ENCODE measurements around the gene GGN. TPM values are rescaled to one million over a fixed set of nuclear protein-coding genes. Genes with fewer than 3 reads are reported as not detected.
A peak's percentile ranks its signal among the peaks of the same experiment; 100 is the strongest.
"Not testable (repeated sequence)": the region's sequence is repeated elsewhere in the genome, so short reads cannot be mapped to it uniquely, and the experiment has no call there.

The GGN gene
- 1 to 10 TPM in 1 of 2 donors, under 1 TPM in 1; 0.51 to 2.2 TPM for total RNA-seq
- long read RNA-seq, donor 1: 0 reads
- long read RNA-seq, donor 2, partial matches to known transcripts: 1 of 2 reads
- long read RNA-seq, donor 2, other reads (novel, unspliced or antisense): 1 of 2 reads

GRCh38 chr19:38387550-38388348, at the start of gene GGN:
Gene GGN, minus strand, starts transcription at chr19:38388034. Its CDS starts 773 bp downstream, at chr19:38387261.
- intact Hi-C loops (cut with DNase I): no loop called here
- DNase-seq (ENCODE audit: low spot score): peak; percentile 93

DNA sequence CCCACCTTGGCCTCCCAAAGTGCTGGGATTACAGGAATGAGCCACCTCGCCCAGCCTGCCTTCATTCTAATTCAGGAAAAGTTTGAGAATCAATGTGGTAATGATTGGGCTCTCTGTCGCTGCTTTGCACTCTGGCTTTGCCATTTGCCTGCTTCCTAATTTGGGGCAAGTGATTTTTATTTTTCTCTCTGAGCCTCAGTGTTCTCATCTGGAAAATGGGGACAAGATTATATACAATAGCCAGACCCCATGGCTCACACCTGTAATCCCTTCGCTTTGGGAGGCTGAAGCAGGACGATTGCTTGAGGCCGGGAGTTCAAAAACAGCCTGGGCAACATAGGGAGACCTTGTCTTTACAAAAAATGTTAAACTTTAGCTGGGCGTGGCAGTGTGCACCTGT, 49.5 kb upstream of the GGN start:
- no peak for DNase-seq (ENCODE audit: low spot score)
- intact Hi-C loops (cut with DNase I): no loop called here

- no peak for DNase-seq (ENCODE audit: low spot score)
These were observed 46.8 kb upstream of the GGN start for GRCh38 chr19:38434549-38435051.

GRCh38 chr19:38433268-38433733, 45.5 kb upstream of the GGN start, which contains the start of gene RYR1:
Gene RYR1, plus strand, starts transcription at chr19:38433691. Its CDS starts 139 bp downstream, at chr19:38433830.
- peak; percentile 88 for DNase-seq (ENCODE audit: low spot score)
- intact Hi-C loops (cut with DNase I): no loop called here

More at GRCh38 chr19:38434549-38435051, 46.8 kb upstream of the GGN start:
- intact Hi-C loops (cut with DNase I): no loop called here

GRCh38 chr19:38430931-38431330, 43.1 kb upstream of the GGN start:
- intact Hi-C loops (cut with DNase I): no loop called here
- DNase-seq (ENCODE audit: low spot score): no peak

GRCh38 chr19:38429811-38430156, 42.0 kb upstream of the GGN start:
- intact Hi-C loops (cut with DNase I): no loop called here
- no peak for DNase-seq (ENCODE audit: low spot score)

DNA sequence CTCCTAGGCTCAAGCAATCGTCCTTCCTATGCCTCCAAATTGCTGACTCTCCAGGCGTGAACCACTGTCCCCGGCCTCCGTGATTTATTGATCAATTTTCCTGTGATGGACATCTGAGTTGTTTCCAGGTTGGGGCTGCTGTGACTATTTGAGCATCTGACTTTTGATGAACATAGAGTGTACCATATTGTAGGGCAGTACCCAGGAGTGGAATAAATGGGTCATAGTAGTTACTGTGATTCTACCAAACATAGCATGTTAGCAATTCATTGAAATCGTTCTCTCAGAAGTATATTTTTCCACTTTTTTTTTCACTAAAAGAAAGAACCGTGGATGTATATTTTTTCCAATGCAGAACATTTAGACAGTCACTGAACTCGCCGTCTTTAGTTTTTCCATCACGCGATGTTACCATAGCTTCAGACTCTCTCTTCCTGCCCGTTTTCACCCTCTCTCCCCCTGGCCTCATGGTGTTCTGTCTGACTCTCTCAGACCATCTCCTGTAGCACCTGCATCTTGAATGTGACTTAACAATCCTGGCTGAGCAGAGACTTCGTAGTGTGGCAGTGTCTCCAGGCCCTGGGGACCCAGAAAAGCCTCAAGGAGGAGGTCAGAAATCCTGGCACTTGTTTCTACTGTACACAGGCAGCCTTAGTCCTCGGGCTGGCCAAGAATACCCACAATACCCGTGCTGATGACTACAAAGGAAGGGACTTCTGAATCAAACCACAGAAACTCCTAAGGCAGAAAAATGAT, 41.4 kb upstream of the GGN start:
- intact Hi-C loops (cut with DNase I): no loop called here
- no peak for DNase-seq (ENCODE audit: low spot score)

DNA sequence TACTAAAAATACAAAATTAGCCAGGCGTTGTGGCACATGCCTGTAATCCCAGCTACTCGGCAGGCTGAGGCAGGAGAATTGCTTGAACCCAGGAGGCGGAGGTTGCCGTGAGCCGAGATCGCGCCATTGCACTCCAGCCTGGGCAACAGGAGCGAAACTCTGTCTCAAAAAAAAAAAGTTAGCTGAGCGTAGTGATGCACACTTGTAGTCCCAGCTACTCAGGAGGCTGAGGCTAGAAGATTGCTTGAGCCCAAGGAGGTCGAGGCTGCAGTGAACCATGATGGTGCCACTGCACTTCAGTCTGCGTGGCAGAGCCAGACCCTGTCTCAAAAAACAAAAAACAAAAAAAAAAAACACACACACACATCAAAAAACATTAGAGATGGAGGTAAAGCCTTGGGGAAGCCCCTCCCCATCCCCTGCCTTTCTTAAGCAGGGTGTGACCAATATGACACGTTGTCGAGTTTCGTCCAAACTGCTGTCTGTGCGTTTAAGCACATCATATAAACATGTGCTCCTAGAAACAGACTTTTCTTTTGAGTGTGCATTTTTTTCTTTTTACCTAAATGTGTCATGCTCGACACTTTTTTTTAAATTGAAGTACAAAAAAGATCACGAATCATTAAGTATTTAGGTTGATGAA, 39.3 kb upstream of the GGN start:
- DNase-seq (ENCODE audit: low spot score); intact Hi-C loops (cut with DNase I): not testable (repeated sequence)

- intact Hi-C loops (cut with DNase I): no loop called here
- peak; percentile 82 for DNase-seq (ENCODE audit: low spot score)
These were observed 38.1 kb upstream of the GGN start, which contains the start of gene RASGRP4 for GRCh38 chr19:38425810-38426466. Gene RASGRP4, minus strand, starts transcription at chr19:38426219. Its CDS starts 128 bp downstream, at chr19:38426091.

DNA sequence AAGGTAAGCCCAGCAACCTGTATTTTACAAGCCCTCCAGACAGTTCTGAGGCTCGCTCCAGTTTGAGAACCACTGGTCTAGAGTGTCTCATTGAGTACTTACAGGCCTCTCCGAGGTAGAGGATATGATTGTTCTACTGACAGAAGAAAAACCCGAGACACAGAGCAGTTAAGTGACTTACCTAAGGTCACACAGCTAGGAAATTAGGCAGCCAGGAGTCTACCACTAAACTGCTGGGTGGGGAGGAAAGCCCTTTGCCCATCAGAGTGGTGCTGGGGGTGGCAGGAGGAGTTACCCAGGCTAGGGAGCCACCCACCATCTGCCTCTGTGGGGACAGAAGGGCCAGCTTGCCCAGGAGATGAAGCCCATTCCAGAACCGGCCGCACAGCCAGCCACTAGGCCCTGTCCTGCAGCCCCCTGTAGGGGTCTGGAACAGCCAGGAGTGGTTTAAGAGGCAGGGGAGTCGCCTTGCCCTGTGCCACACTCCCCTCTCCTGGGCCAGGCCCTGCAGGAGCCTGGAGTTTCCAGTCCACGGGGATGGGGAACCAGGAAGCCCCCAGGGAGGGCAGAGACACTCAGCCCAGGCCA, 37.5 kb upstream of the GGN start:
- DNase-seq (ENCODE audit: low spot score): no peak
- intact Hi-C loops (cut with DNase I): no loop called here

DNA sequence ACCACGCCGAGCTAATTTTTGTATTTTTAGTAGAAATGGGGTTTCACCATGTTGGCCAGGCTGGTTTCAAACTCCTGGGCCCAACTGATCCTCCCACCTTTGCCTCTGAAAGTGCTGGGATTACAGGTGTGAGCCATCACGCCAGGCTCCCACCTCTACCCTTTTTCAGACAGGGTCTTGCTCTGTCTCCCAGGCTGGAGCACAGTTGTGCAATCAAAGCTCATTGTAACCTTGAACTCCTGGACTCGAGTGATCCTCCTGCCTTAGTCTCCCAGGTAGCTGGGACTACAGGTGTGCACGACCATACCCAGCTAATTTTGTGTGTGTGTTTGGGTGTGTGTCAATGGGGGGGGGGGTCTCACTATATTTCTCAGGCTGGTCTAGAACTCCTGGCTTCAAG, 36.4 kb upstream of the GGN start:
- DNase-seq (ENCODE audit: low spot score): no peak
- intact Hi-C loops (cut with DNase I): no loop called here

GRCh38 chr19:38422438-38422837, 34.6 kb upstream of the GGN start:
- no peak for DNase-seq (ENCODE audit: low spot score)

GRCh38 chr19:38421856-38422255, 34.0 kb upstream of the GGN start:
- DNase-seq (ENCODE audit: low spot score): no peak
- intact Hi-C loops (cut with DNase I): no loop called here

More at GRCh38 chr19:38422438-38422837, 34.6 kb upstream of the GGN start:
- intact Hi-C loops (cut with DNase I): no loop called here

- intact Hi-C loops (cut with DNase I): no loop called here
- DNase-seq (ENCODE audit: low spot score): no peak
These were observed 33.1 kb upstream of the GGN start for GRCh38 chr19:38420935-38421334.

- intact Hi-C loops (cut with DNase I): no loop called here
- DNase-seq (ENCODE audit: low spot score): peak; percentile 94
These were observed 30.0 kb upstream of the GGN start for GRCh38 chr19:38417544-38418506.

DNA sequence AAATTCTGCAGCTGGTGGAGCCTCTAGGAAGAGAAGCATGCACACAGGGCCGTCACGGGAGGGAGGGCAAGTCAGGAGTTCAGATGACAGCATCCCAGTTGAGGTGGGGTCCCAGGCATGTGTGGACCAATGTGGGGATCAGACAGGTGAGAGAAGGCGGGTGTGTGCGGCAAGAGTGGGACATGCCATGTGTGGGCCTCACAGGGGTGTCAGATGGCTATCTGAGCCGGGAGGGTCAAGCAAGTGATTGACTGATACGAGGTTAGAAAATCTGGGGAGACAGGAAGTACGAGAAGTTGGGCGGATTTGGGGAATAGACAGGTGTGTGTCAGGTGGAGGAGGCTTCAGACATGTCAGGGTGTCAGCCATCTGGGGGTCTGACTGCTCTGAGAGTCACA, 29.3 kb upstream of the GGN start:
- intact Hi-C loops (cut with DNase I): no loop called here

GRCh38 chr19:38413416-38413815, 25.6 kb upstream of the GGN start:
- intact Hi-C loops (cut with DNase I): no loop called here
- no peak for DNase-seq (ENCODE audit: low spot score)

More for the DNA sequence above, 29.3 kb upstream of the GGN start:
- DNase-seq (ENCODE audit: low spot score): no peak

Measured in posterior vena cava (tissue), 2 donors.